OCI-LY7 (cell line): Measurements from ENCODE around the gene PARM1.

Experiments
- CTCF ChIP-seq: fragments of 200-600 bp; sonication (generic); conservative IDR thresholded peaks from 2 replicates; pipeline ENCODE4 v1.5.1; 2014; ENCODE audit warnings: mild to moderate bottlenecking, antibody characterized with exemption, low read length, moderate library complexity, mixed read lengths
- EZH2phosphoT487 ChIP-seq: fragments of 200-600 bp; sonication (generic); IDR thresholded peaks from 2 replicates; pipeline ENCODE4 v1.6.1; 2018; ENCODE audit warnings: low read depth, borderline replicate concordance, mild to moderate bottlenecking, mixed run types, antibody characterized with exemption, low read length, moderate library complexity, mixed read lengths

GRCh38 chr4:75009138-75009537, 76.2 kb downstream of the PARM1 start:
- TF ChIP-seq CTCF (no peak), EZH2phosphoT487 (no peak)
